ENCODE measurements around the gene CHST8.

DNA sequence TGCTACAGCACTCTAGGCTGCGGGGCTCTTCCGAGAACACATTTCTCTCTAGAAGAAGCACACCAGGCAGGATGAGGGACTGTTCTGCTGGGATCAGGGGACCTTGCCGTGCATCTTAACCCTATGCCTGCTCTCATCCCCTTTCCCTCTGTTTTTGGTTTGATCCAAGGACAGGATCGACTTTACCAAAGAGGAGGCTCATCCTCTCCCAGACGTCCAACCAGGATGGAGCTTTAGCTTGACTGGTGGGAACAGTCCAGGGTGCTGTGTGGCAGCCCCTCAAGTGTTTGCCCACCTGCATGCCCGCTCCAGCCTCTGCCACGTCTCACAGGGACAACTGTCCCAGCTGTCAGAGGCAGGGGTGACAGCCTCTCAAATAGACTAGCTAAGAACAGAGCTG is 132.6 kb downstream of the CHST8 start:
- no peak for TF ChIP-seq GABPA (IDR thresholded peaks at IDR 0.05 in 1 of 2, conservative IDR thresholded peaks at IDR 0.05 in 1 of 2)
- TF ChIP-seq, protein P1, sequence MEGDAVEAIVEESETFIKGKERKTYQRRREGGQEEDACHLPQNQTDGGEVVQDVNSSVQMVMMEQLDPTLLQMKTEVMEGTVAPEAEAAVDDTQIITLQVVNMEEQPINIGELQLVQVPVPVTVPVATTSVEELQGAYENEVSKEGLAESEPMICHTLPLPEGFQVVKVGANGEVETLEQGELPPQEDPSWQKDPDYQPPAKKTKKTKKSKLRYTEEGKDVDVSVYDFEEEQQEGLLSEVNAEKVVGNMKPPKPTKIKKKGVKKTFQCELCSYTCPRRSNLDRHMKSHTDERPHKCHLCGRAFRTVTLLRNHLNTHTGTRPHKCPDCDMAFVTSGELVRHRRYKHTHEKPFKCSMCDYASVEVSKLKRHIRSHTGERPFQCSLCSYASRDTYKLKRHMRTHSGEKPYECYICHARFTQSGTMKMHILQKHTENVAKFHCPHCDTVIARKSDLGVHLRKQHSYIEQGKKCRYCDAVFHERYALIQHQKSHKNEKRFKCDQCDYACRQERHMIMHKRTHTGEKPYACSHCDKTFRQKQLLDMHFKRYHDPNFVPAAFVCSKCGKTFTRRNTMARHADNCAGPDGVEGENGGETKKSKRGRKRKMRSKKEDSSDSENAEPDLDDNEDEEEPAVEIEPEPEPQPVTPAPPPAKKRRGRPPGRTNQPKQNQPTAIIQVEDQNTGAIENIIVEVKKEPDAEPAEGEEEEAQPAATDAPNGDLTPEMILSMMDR (IDR thresholded peaks at IDR 0.05; ENCODE audit: low read depth, low read length, missing input control) = no peak
- TF ChIP-seq TAF1 (conservative IDR thresholded peaks at IDR 0.05) = no peak
- TF ChIP-seq, protein P2, sequence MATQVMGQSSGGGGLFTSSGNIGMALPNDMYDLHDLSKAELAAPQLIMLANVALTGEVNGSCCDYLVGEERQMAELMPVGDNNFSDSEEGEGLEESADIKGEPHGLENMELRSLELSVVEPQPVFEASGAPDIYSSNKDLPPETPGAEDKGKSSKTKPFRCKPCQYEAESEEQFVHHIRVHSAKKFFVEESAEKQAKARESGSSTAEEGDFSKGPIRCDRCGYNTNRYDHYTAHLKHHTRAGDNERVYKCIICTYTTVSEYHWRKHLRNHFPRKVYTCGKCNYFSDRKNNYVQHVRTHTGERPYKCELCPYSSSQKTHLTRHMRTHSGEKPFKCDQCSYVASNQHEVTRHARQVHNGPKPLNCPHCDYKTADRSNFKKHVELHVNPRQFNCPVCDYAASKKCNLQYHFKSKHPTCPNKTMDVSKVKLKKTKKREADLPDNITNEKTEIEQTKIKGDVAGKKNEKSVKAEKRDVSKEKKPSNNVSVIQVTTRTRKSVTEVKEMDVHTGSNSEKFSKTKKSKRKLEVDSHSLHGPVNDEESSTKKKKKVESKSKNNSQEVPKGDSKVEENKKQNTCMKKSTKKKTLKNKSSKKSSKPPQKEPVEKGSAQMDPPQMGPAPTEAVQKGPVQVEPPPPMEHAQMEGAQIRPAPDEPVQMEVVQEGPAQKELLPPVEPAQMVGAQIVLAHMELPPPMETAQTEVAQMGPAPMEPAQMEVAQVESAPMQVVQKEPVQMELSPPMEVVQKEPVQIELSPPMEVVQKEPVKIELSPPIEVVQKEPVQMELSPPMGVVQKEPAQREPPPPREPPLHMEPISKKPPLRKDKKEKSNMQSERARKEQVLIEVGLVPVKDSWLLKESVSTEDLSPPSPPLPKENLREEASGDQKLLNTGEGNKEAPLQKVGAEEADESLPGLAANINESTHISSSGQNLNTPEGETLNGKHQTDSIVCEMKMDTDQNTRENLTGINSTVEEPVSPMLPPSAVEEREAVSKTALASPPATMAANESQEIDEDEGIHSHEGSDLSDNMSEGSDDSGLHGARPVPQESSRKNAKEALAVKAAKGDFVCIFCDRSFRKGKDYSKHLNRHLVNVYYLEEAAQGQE (IDR thresholded peaks at IDR 0.05) = no peak
- no peak for TF ChIP-seq EGR1 (IDR thresholded peaks at IDR 0.05; ENCODE audit: low read depth in 2 of 2)
- no peak for TF ChIP-seq YY1 (IDR thresholded peaks at IDR 0.05)
- TF ChIP-seq FOXA1 (IDR thresholded peaks at IDR 0.05) = no peak
